Liver (tissue), 9 donors: Measurements from ENCODE around the gene ASIC1. TPM values are rescaled to one million over a fixed set of nuclear protein-coding genes. Genes with fewer than 3 reads are reported as not detected.

Source experiments
- DNase-seq: peaks from one replicate; pipeline ENCODE4 v3.0.0-alpha.2; 2017; ENCODE audit warnings: low spot score
- H3K27ac ChIP-seq, 2 donors: one replicate each; pipeline ENCODE4 v1.7.0; 2013; ENCODE audit warnings: inconsistent platforms in 2 of 2, low read length in 2 of 2, control low read depth in 1 of 2, low read depth in 1 of 2, mild to moderate bottlenecking in 1 of 2
- H3K27me3 ChIP-seq, 4 donors: one replicate each; pipeline versions ENCODE4 v1.6.1 to v1.7.0; 2013; ENCODE audit warnings: low read length in 3 of 4, inconsistent platforms in 1 of 4, mild to moderate bottlenecking in 1 of 4, moderate library complexity in 1 of 4; ENCODE audit not compliant: control insufficient read depth in 4 of 4, insufficient read depth in 4 of 4
- H3K36me3 ChIP-seq, 4 donors: one replicate each; pipeline versions ENCODE4 v1.6.1 to v1.7.0; 2013; ENCODE audit warnings: low read length in 3 of 4, mild to moderate bottlenecking in 3 of 4, low read depth in 1 of 4, moderate library complexity in 1 of 4; ENCODE audit not compliant: control insufficient read depth in 4 of 4, insufficient read depth in 3 of 4
- H3K4me1 ChIP-seq, 4 donors: one replicate each; pipeline versions ENCODE4 v1.6.1 to v1.7.0; 2013; ENCODE audit warnings: low read length in 3 of 4, mild to moderate bottlenecking in 3 of 4, moderate library complexity in 1 of 4; ENCODE audit not compliant: control insufficient read depth in 4 of 4, insufficient read depth in 4 of 4
- H3K4me3 ChIP-seq, 3 donors: one replicate each; pipeline versions ENCODE4 v1.6.1 to v1.7.0; 2013; ENCODE audit warnings: low read length in 3 of 3, control low read depth in 1 of 3, low read depth in 1 of 3, mild to moderate bottlenecking in 1 of 3
- H3K9ac ChIP-seq, 2 donors: one replicate each; pipeline ENCODE4 v1.7.0; 2013; ENCODE audit warnings: low read length in 2 of 2, mild to moderate bottlenecking in 2 of 2, moderate library complexity in 2 of 2, control low read depth in 1 of 2, low read depth in 1 of 2
- H3K9me3 ChIP-seq, 4 donors: one replicate each; pipeline versions ENCODE4 v1.6.1 to v1.7.0; 2013; ENCODE audit warnings: low read length in 3 of 4; ENCODE audit not compliant: control insufficient read depth in 4 of 4
- ATF3 ChIP-seq: IDR thresholded peaks from 2 replicates; pipeline ENCODE4 v1.6.1; 2016; ENCODE audit warnings: antibody characterized with exemption
- EGR1 ChIP-seq, 2 donors: IDR thresholded peaks; 2 replicates each; pipeline ENCODE4 v1.6.1; 2016 to 2018; ENCODE audit warnings: antibody characterized with exemption in 2 of 2, low read depth in 2 of 2
- FOXA1 ChIP-seq: IDR thresholded peaks from 2 replicates; pipeline ENCODE4 v1.6.1; 2016; ENCODE audit warnings: antibody characterized with exemption
- FOXA2 ChIP-seq: IDR thresholded peaks from 2 replicates; pipeline ENCODE4 v1.6.1; 2016; ENCODE audit warnings: antibody characterized with exemption
- GABPA ChIP-seq, 2 donors: IDR thresholded peaks in 1 of 2; conservative IDR thresholded peaks in 1 of 2; 2 replicates each; pipeline ENCODE4 v1.6.1; 2016; ENCODE audit warnings: antibody characterized with exemption in 2 of 2, mild to moderate bottlenecking in 1 of 2, moderate library complexity in 1 of 2
- HNF4A ChIP-seq, 2 donors: conservative IDR thresholded peaks; 2 replicates each; pipeline ENCODE4 v1.6.1; 2016; ENCODE audit warnings: antibody characterized with exemption in 2 of 2, mild to moderate bottlenecking in 2 of 2
- HNF4G ChIP-seq: IDR thresholded peaks from 2 replicates; pipeline ENCODE4 v1.6.1; 2016; ENCODE audit warnings: antibody characterized with exemption
- JUND ChIP-seq, 2 donors: IDR thresholded peaks; 2 replicates each; pipeline ENCODE4 v1.6.1; 2016; ENCODE audit warnings: antibody characterized with exemption in 2 of 2
- MAX ChIP-seq: IDR thresholded peaks from 2 replicates; pipeline ENCODE4 v1.6.1; 2016; ENCODE audit warnings: antibody characterized with exemption
- NR2F2 ChIP-seq: IDR thresholded peaks from 2 replicates; pipeline ENCODE4 v1.6.1; 2016; ENCODE audit warnings: antibody characterized with exemption
- RAD21 ChIP-seq, 2 donors: IDR thresholded peaks; 2 replicates each; pipeline ENCODE4 v1.6.1; 2016; ENCODE audit warnings: antibody characterized with exemption in 2 of 2, mild to moderate bottlenecking in 2 of 2
- RXRA ChIP-seq, 2 donors: IDR thresholded peaks; 2 replicates each; pipeline ENCODE4 v1.6.1; 2017 to 2018; ENCODE audit warnings: antibody characterized with exemption in 2 of 2, mild to moderate bottlenecking in 1 of 2
- SP1 ChIP-seq: IDR thresholded peaks from 2 replicates; pipeline ENCODE4 v1.6.1; 2018; ENCODE audit warnings: antibody characterized with exemption, mild to moderate bottlenecking
- TAF1 ChIP-seq: conservative IDR thresholded peaks from 2 replicates; pipeline ENCODE4 v1.6.1; 2016; ENCODE audit warnings: antibody characterized with exemption, mild to moderate bottlenecking
- YY1 ChIP-seq: IDR thresholded peaks from 2 replicates; pipeline ENCODE4 v1.6.1; 2016; ENCODE audit warnings: antibody characterized with exemption, mild to moderate bottlenecking
- ZBTB33 ChIP-seq: IDR thresholded peaks from 2 replicates; pipeline ENCODE4 v1.6.1; 2016; ENCODE audit warnings: antibody characterized with exemption
- WGBS: extraction: QIAGEN DNeasy Blood & Tissue Kit; methylation state at CpG from one replicate; pipeline ENCODE4 v1.1.7; 2013; 5-methylcytosine and 5-hydroxymethylcytosine counted together
- polyA plus RNA-seq, 2 donors: library from polyadenylated mRNA; stranded (reverse) in 1 of 2; unstranded in 1 of 2; fragments of 200-250 nt in 1 of 2; fragments of >200 nt in 1 of 2; fragmentation: Nextera tagmentation in 1 of 2; extraction: Ambion mirVana in 1 of 2; gene quantifications; one replicate each; pipeline versions ENCODE4 v1.2.1 to v1.2.3, GENCODE V29; 2013 to 2015
- total RNA-seq, 2 donors: library from RNA; depleted of rRNA; stranded (reverse); fragments of >200 nt; gene quantifications; one replicate each; pipeline ENCODE4 v1.2.3, GENCODE V29; 2014
- TF ChIP-seq, protein P1 (sequence below): fragments of 150-350 bp; IDR thresholded peaks from 2 replicates; pipeline ENCODE4 v1.5.1; 2017; ENCODE audit warnings: improper control_type of control experiment, low read depth, low read length; ENCODE audit not compliant: missing input control
- TF ChIP-seq, protein P2 (sequence below): IDR thresholded peaks from 2 replicates; pipeline ENCODE4 v1.6.1; 2016; ENCODE audit warnings: antibody characterized with exemption, mild to moderate bottlenecking
- donor health status: healthy.
- donor health status: healthy.
- donor health status: healthy.
- donor health status: healthy.
- donor health status: healthy.

ASIC1 gene
- total and polyA plus RNA-seq, 4 donors: 0.05 to 0.08 (median 0.06) TPM; not detected in 1

GRCh38 chr12:50017641-50018040 is 39.8 kb upstream of the ASIC1 start (continued):
- TF ChIP-seq ZBTB33 (no peak), SP1 (no peak), JUND (IDR thresholded peaks at IDR 0.05) (no peak), NR2F2 (no peak)

GRCh38 chr12:50018154-50018553 is 39.2 kb upstream of the ASIC1 start:
- Histone ChIP-seq H3K27ac (no peak overlapping the region), H3K4me3 (no peak overlapping the region), H3K4me1 (peaks cover 0 to 6% (median 3%) of the 10 kb centered on the region in 4 donors), H3K27me3 (no peaks in the 10 kb centered on the region), H3K9ac (no peak overlapping the region), H3K36me3 (no peaks in the 10 kb centered on the region), H3K9me3 (no peaks in the 10 kb centered on the region)
- TF ChIP-seq ATF3 (no peak), EGR1 (IDR thresholded peaks at IDR 0.05; ENCODE audit: low read depth in 2 of 2) (no peak), ZBTB33 (no peak), SP1 (no peak), JUND (IDR thresholded peaks at IDR 0.05) (no peak), NR2F2 (no peak), RXRA (IDR thresholded peaks at IDR 0.05) (no peak), YY1 (no peak), FOXA1 (no peak), FOXA2 (no peak), TAF1 (no peak), HNF4G (no peak), MAX (no peak), GABPA (IDR thresholded peaks at IDR 0.05 in 1 of 2, conservative IDR thresholded peaks at IDR 0.05 in 1 of 2) (no peak), HNF4A (conservative IDR thresholded peaks at IDR 0.05) (no peak), RAD21 (IDR thresholded peaks at IDR 0.05) (no peak)
- TF ChIP-seq, protein P1, sequence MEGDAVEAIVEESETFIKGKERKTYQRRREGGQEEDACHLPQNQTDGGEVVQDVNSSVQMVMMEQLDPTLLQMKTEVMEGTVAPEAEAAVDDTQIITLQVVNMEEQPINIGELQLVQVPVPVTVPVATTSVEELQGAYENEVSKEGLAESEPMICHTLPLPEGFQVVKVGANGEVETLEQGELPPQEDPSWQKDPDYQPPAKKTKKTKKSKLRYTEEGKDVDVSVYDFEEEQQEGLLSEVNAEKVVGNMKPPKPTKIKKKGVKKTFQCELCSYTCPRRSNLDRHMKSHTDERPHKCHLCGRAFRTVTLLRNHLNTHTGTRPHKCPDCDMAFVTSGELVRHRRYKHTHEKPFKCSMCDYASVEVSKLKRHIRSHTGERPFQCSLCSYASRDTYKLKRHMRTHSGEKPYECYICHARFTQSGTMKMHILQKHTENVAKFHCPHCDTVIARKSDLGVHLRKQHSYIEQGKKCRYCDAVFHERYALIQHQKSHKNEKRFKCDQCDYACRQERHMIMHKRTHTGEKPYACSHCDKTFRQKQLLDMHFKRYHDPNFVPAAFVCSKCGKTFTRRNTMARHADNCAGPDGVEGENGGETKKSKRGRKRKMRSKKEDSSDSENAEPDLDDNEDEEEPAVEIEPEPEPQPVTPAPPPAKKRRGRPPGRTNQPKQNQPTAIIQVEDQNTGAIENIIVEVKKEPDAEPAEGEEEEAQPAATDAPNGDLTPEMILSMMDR: no peak
- TF ChIP-seq, protein P2, sequence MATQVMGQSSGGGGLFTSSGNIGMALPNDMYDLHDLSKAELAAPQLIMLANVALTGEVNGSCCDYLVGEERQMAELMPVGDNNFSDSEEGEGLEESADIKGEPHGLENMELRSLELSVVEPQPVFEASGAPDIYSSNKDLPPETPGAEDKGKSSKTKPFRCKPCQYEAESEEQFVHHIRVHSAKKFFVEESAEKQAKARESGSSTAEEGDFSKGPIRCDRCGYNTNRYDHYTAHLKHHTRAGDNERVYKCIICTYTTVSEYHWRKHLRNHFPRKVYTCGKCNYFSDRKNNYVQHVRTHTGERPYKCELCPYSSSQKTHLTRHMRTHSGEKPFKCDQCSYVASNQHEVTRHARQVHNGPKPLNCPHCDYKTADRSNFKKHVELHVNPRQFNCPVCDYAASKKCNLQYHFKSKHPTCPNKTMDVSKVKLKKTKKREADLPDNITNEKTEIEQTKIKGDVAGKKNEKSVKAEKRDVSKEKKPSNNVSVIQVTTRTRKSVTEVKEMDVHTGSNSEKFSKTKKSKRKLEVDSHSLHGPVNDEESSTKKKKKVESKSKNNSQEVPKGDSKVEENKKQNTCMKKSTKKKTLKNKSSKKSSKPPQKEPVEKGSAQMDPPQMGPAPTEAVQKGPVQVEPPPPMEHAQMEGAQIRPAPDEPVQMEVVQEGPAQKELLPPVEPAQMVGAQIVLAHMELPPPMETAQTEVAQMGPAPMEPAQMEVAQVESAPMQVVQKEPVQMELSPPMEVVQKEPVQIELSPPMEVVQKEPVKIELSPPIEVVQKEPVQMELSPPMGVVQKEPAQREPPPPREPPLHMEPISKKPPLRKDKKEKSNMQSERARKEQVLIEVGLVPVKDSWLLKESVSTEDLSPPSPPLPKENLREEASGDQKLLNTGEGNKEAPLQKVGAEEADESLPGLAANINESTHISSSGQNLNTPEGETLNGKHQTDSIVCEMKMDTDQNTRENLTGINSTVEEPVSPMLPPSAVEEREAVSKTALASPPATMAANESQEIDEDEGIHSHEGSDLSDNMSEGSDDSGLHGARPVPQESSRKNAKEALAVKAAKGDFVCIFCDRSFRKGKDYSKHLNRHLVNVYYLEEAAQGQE: no peak
- DNase-seq: no peak
- 90% methylated on average over 3 of the region's 3 CpGs for WGBS
